Left forelimb (tissue), 1 donor: ENCODE results near the gene GNPDA1.

Experiments
- DNase-seq: peaks from one replicate; pipeline ENCODE4 v3.0.0-alpha.2; 2018; ENCODE audit warnings: low spot score

Gene GNPDA1

GRCh38 chr5:142023836-142024235, 11.0 kb upstream of the GNPDA1 start:
- no peak for DNase-seq

- no peak for DNase-seq
These were observed 7.4 kb upstream of the GNPDA1 start for GRCh38 chr5:142020122-142020659.

GRCh38 chr5:142017832-142018427, 5.1 kb upstream of the GNPDA1 start:
- no peak for DNase-seq

- DNase-seq, result no peak
These were observed 3.7 kb upstream of the GNPDA1 start for GRCh38 chr5:142016556-142016955.

GRCh38 chr5:142015781-142016533, 3.1 kb upstream of the GNPDA1 start:
- DNase-seq, result no peak

- DNase-seq, result no peak
These were observed 2.2 kb upstream of the GNPDA1 start for GRCh38 chr5:142014911-142015584.

GRCh38 chr5:142013734-142014521, 1.1 kb upstream of the GNPDA1 start:
- no peak for DNase-seq

- no peak for DNase-seq
These were observed 541 bp downstream of the GNPDA1 start for GRCh38 chr5:142012186-142012785.

GRCh38 chr5:142011572-142012185, 1.1 kb downstream of the GNPDA1 start:
- DNase-seq, result no peak

GRCh38 chr5:142009886-142010285, 2.9 kb downstream of the GNPDA1 start:
- DNase-seq, result no peak

GRCh38 chr5:142008813-142009212, 4.0 kb downstream of the GNPDA1 start:
- no peak for DNase-seq

- no peak for DNase-seq
These were observed 5.6 kb downstream of the GNPDA1 start for GRCh38 chr5:142007237-142007544.

- DNase-seq, result no peak
These were observed 6.2 kb downstream of the GNPDA1 start for GRCh38 chr5:142006363-142007236.

- no peak for DNase-seq
These were observed 9.5 kb downstream of the GNPDA1 start for GRCh38 chr5:142003266-142003800.

- DNase-seq, result no peak
These were observed 11.9 kb downstream of the GNPDA1 start for GRCh38 chr5:142000704-142001484.

GRCh38 chr5:142000173-142000572, 12.7 kb downstream of the GNPDA1 start:
- DNase-seq, result no peak

GRCh38 chr5:141997358-141997960, 15.4 kb downstream of the GNPDA1 start:
- DNase-seq, result no peak

- no peak for DNase-seq
These were observed 17.2 kb downstream of the GNPDA1 start for GRCh38 chr5:141995656-141996055.
